PC-9 (cell line): Measurements from ENCODE around the gene ABHD17A. TPM values are rescaled to one million over a fixed set of nuclear protein-coding genes. Genes with fewer than 3 reads are reported as not detected.

ENCODE experiments used
- BruUV-seq: library from RNA; stranded (reverse); fragments of 400-500 nt; replicated peaks from 2 replicates; lab custom pipeline; 2021; lab: Mats Ljungman, UMichigan
- CTCF ChIA-PET: fragments of 300-600 bp; sonication (Branson Sonifier 250); formaldehyde crosslinking; loops from one replicate; lab custom pipeline; 2022; ENCODE audit warnings: antibody characterized with exemption; lab: Charles Lee
- POLR2A ChIA-PET: fragments of 300-600 bp; sonication (Branson Sonifier 250); formaldehyde crosslinking; loops from one replicate; lab custom pipeline; 2022; ENCODE audit warnings: antibody characterized with exemption; ENCODE audit not compliant: unreplicated experiment; lab: Charles Lee
- DNase-seq, 2 experiments: peaks; one replicate each; pipeline versions ENCODE4 v3.0.0 to v3.0.0-alpha.2; 2015 to 2022; ENCODE audit warnings: mixed read lengths in 1 of 2
- H2AFZ ChIP-seq: fragments of 200-600 bp; sonication (generic); 2 replicates; pipeline ENCODE4 v1.8.1; 2017; ENCODE audit warnings: antibody characterized with exemption
- H3F3A ChIP-seq: fragments of 200-600 bp; sonication (generic); 2 replicates; pipeline ENCODE4 v1.8.1; 2017; ENCODE audit warnings: antibody characterized with exemption, mild to moderate bottlenecking, low read depth; ENCODE audit not compliant: insufficient read depth
- H3K27ac ChIP-seq: fragments of 200-600 bp; sonication (generic); 2 replicates; pipeline ENCODE4 v1.6.1; 2016; ENCODE audit warnings: mixed run types
- H3K27me3 ChIP-seq: fragments of 200-600 bp; sonication (generic); 2 replicates; pipeline ENCODE4 v1.6.1; 2016; ENCODE audit warnings: low read depth, mixed run types; ENCODE audit not compliant: insufficient read depth
- H3K36me3 ChIP-seq: fragments of 200-600 bp; sonication (generic); 2 replicates; pipeline ENCODE4 v1.6.1; 2016; ENCODE audit warnings: low read depth, mixed run types
- H3K4me1 ChIP-seq: fragments of 200-600 bp; sonication (generic); replicated peaks from 2 replicates; pipeline ENCODE4 v1.6.1; 2016; ENCODE audit warnings: mixed run types; ENCODE audit not compliant: insufficient read depth
- H3K4me2 ChIP-seq: fragments of 200-600 bp; sonication (generic); 2 replicates; pipeline ENCODE4 v1.6.1; 2017; ENCODE audit warnings: mixed run types
- H3K4me3 ChIP-seq: fragments of 200-600 bp; sonication (generic); 2 replicates; pipeline ENCODE4 v1.6.1; 2016; ENCODE audit warnings: mixed run types
- H3K79me2 ChIP-seq: fragments of 200-600 bp; sonication (generic); 2 replicates; pipeline ENCODE4 v1.6.1; 2017; ENCODE audit warnings: low read depth, mixed run types
- H3K9me2 ChIP-seq: fragments of 200-600 bp; sonication (generic); 2 replicates; pipeline ENCODE4 v1.8.1; 2017; ENCODE audit warnings: mild to moderate bottlenecking; ENCODE audit not compliant: insufficient read depth
- H3K9me3 ChIP-seq: fragments of 200-600 bp; sonication (generic); 2 replicates; pipeline ENCODE4 v1.8.1; 2016; ENCODE audit warnings: low read depth; ENCODE audit not compliant: insufficient read depth
- H4K20me1 ChIP-seq: fragments of 200-600 bp; sonication (generic); 2 replicates; pipeline ENCODE4 v1.8.1; 2017; ENCODE audit not compliant: insufficient read depth
- CTCF ChIP-seq: fragments of 200-600 bp; sonication (generic); conservative IDR thresholded peaks from 2 replicates; pipeline ENCODE4 v1.6.1; 2017; ENCODE audit warnings: mixed run types, antibody characterized with exemption, mild to moderate bottlenecking, moderate library complexity
- EZH2 ChIP-seq: fragments of 200-600 bp; sonication (generic); IDR thresholded peaks from 2 replicates; pipeline ENCODE4 v1.8.0; 2017; ENCODE audit warnings: antibody characterized with exemption, low read depth
- intact Hi-C: fragments of 100-400 bp; cut with micrococcal nuclease; formaldehyde crosslinking; loops from one replicate; pipeline ENCODE4 v1.10.0; 2022; ENCODE audit not compliant: unreplicated experiment
- total RNA-seq: library from RNA; stranded (reverse); gene quantifications from 2 replicates; pipeline ENCODE4 v1.2.3, GENCODE V29; 2021

ABHD17A gene
- total RNA-seq, 1 experiment from 2014 or later, result 35.9 TPM

- CTCF ChIA-PET, result interaction anchor here (0.6 kb wide), 1 partner anchor 557 kb away, joined by 3 read pairs; no protein-coding TSS in a partner anchor
- Histone ChIP-seq H3K4me3 (peak within 1 kb of the TSS; percentile 59), H4K20me1 (peaks cover 11% of the 10 kb centered on the region; the same call in 1 of the 2 replicates), H3F3A (peaks cover 17% of the 10 kb centered on the region; the same call in 1 of the 2 replicates), H3K4me1 (peaks cover 19% of the 10 kb centered on the region), H2AFZ (peak within 1 kb of the TSS; percentile 71), H3K36me3 (no peaks in the 10 kb centered on the region), H3K9me3 (no peaks in the 10 kb centered on the region), H3K9me2 (no peaks in the 10 kb centered on the region), H3K79me2 (peaks cover 45% of the 10 kb centered on the region), H3K27me3 (no peaks in the 10 kb centered on the region), H3K27ac (peak within 1 kb of the TSS; percentile 96), H3K4me2 (peak within 1 kb of the TSS; percentile 92)
- TF ChIP-seq EZH2 (no peak), CTCF (no peak)
- POLR2A ChIA-PET, result interaction anchor here (0.5 to 0.7 kb wide), 5 partner anchors 30 to 1048 kb away, joined by 3 to 16 read pairs (median 3); partner anchors contain the start of genes GADD45B and REEP6
- DNase-seq, result peak; percentile 92 to 96
- TSS peak; percentile 69 for BruUV-seq
- intact Hi-C loops, result loop anchor here (2.0 kb wide), 1 partner anchor 40 kb away; no protein-coding TSS in a partner anchor
Measured at GRCh38 chr19:1905110-1905862, 20.0 kb upstream of the ABHD17A start, which contains the start of the genes ADAT3 and SCAMP4. Gene ADAT3 (plus strand): TSS chr19:1905399. CDS start chr19:1912048, 6,649 bp downstream. Gene SCAMP4 (plus strand): TSS chr19:1905399. CDS start chr19:1915020, 9,621 bp downstream.

- ChIA-PET POLR2A (interaction anchor here (0.6 to 0.7 kb wide), 4 partner anchors 30 to 626 kb away, joined by 3 to 4 read pairs (median 3); partner anchors contain the start of gene GADD45B), CTCF (interaction anchor here (0.6 kb wide), 1 partner anchor 558 kb away, joined by 3 read pairs; no protein-coding TSS in a partner anchor)
Measured at GRCh38 chr19:1904860-1905109, 19.5 kb upstream of the ABHD17A start.

More at GRCh38 chr19:1904860-1905109, 19.5 kb upstream of the ABHD17A start:
- no peak for TF ChIP-seq EZH2
- TF ChIP-seq CTCF, result no peak
- peak overlapping the region; percentile 78 for H3K4me2 ChIP-seq
- H3K79me2 ChIP-seq, result peaks cover 40% of the 10 kb centered on the region
- no peaks in the 10 kb centered on the region for H3K36me3 ChIP-seq
- no peaks in the 10 kb centered on the region for H3K27me3 ChIP-seq
- no peaks in the 10 kb centered on the region for H3K9me2 ChIP-seq
- peaks cover 17% of the 10 kb centered on the region; the same call in 1 of the 2 replicates for H3F3A ChIP-seq
- intact Hi-C loops, result loop anchor here (2.0 kb wide), 1 partner anchor 40 kb away; no protein-coding TSS in a partner anchor
- H3K27ac ChIP-seq, result peak overlapping the region; percentile 96
- H4K20me1 ChIP-seq, result peaks cover 6% of the 10 kb centered on the region; the same call in 1 of the 2 replicates
- DNase-seq, result no peak
- H3K4me3 ChIP-seq, result peak overlapping the region; percentile 59; the same call in 1 of the 2 replicates
- no peaks in the 10 kb centered on the region for H3K9me3 ChIP-seq
- peaks cover 19% of the 10 kb centered on the region for H3K4me1 ChIP-seq
- TSS peak; percentile 72 for BruUV-seq
- no peak overlapping the region for H2AFZ ChIP-seq
